Left colon (tissue), 2 donors: ENCODE results near the gene MGLL. TPM values are rescaled to one million over a fixed set of nuclear protein-coding genes. Genes with fewer than 3 reads are reported as not detected.

Experiments
- ATAC-seq: fragments of 200-7000 bp; cut with Tn5 transposase; one replicate; pipeline ENCODE4 v1.9.1; 2020; ENCODE audit warnings: mild to moderate bottlenecking, moderate library complexity
- DNase-seq, 2 donors: peaks; one replicate each; pipeline ENCODE4 v3.0.0-alpha.2; 2020
- intact Hi-C, 2 donors: fragments of 100-400 bp; cut with DNase I in 1 of 2; cut with micrococcal nuclease in 1 of 2; formaldehyde crosslinking; loops; one replicate each; pipeline versions ENCODE4 v1.11.2 to v1.14.0; 2022; cut with DNase I, micrococcal nuclease
- total RNA-seq, 2 donors: library from RNA; stranded (reverse); fragmentation: NEBNext Ultra II Directional; extraction: Animal tissue kit (Norgen Biotek cat#: 25700); gene quantifications; one replicate each; pipeline ENCODE4 v1.2.1, GENCODE V29; 2021
- donor health status: DM: no; HTN: no; CAD: no.
- donor health status: DM: yes; HTN: yes; CAD: no.

MGLL gene
- total RNA-seq, 2 donors from 2014 or later = 271 to 338 TPM

- intact Hi-C loops = no loop called here
- DNase-seq (no peak), ATAC-seq (no peak)
These were observed 82.8 kb downstream of the MGLL start for GRCh38 chr3:127739347-127740135.

GRCh38 chr3:127738192-127738840 lies 84.0 kb downstream of the MGLL start:
- DNase-seq (peak; percentile 62 to 70), ATAC-seq (peak; percentile 88)
- intact Hi-C loops = no loop called here

- DNase-seq (no peak), ATAC-seq (no peak)
- intact Hi-C loops = no loop called here
These were observed 85.3 kb downstream of the MGLL start for GRCh38 chr3:127736801-127737539.

- intact Hi-C loops = no loop called here
- ATAC-seq = peak; percentile 18
- DNase-seq = peak in 1 of 2 donors; percentile 47
These were observed 86.3 kb downstream of the MGLL start for GRCh38 chr3:127735767-127736693.

GRCh38 chr3:127734754-127735473 lies 87.4 kb downstream of the MGLL start:
- intact Hi-C loops = no loop called here
- DNase-seq (no peak), ATAC-seq (peak; percentile 33)

- no peak for DNase-seq
These were observed 88.1 kb downstream of the MGLL start for GRCh38 chr3:127734181-127734720.

GRCh38 chr3:127733781-127734180 lies 88.5 kb downstream of the MGLL start:
- DNase-seq = no peak
- intact Hi-C loops = no loop called here
- no peak for ATAC-seq

More at GRCh38 chr3:127734181-127734720, 88.1 kb downstream of the MGLL start:
- no peak for ATAC-seq
- intact Hi-C loops = no loop called here

GRCh38 chr3:127732879-127733350 lies 89.4 kb downstream of the MGLL start:
- no peak for ATAC-seq
- intact Hi-C loops = no loop called here

GRCh38 chr3:127732303-127732702 lies 90.0 kb downstream of the MGLL start:
- ATAC-seq = peak; percentile 39
- intact Hi-C loops = no loop called here
- DNase-seq = no peak

More at GRCh38 chr3:127732879-127733350, 89.4 kb downstream of the MGLL start:
- DNase-seq = no peak

- DNase-seq (no peak), ATAC-seq (no peak)
- intact Hi-C loops = no loop called here
These were observed 90.6 kb downstream of the MGLL start for GRCh38 chr3:127731546-127732289.

- ATAC-seq (no peak), DNase-seq (no peak)
- intact Hi-C loops = no loop called here
These were observed 91.5 kb downstream of the MGLL start for GRCh38 chr3:127730666-127731295.

GRCh38 chr3:127730171-127730570 lies 92.1 kb downstream of the MGLL start:
- ATAC-seq (no peak), DNase-seq (no peak)
- intact Hi-C loops = no loop called here

GRCh38 chr3:127729556-127730056 lies 92.7 kb downstream of the MGLL start:
- ATAC-seq = no peak
- intact Hi-C loops = no loop called here

GRCh38 chr3:127728417-127729015 lies 93.8 kb downstream of the MGLL start:
- ATAC-seq = no peak
- DNase-seq = peak in 1 of 2 donors; percentile 0
- intact Hi-C loops = no loop called here

More at GRCh38 chr3:127729556-127730056, 92.7 kb downstream of the MGLL start:
- DNase-seq = no peak

GRCh38 chr3:127726894-127727293 lies 95.4 kb downstream of the MGLL start:
- DNase-seq (no peak), ATAC-seq (no peak)
- intact Hi-C loops = no loop called here
